GM23338 (cell line): ENCODE data around the gene OS9.

ENCODE experiments used
- CREB1 ChIP-seq: fragments of 250-450 bp; sonication (Bioruptor Pico); IDR thresholded peaks from 2 replicates; pipeline ENCODE4 v1.5.0; 2020; ENCODE audit warnings: low read depth, mild to moderate bottlenecking, moderate library complexity
- EZH2 ChIP-seq: fragments of 200-600 bp; sonication (generic); IDR thresholded peaks from one replicate; pipeline ENCODE4 v1.8.0; 2017; ENCODE audit warnings: antibody characterized with exemption, mild to moderate bottlenecking, low read depth; ENCODE audit not compliant: unreplicated experiment
- EZH2phosphoT487 ChIP-seq: fragments of 200-600 bp; sonication (generic); IDR thresholded peaks from one replicate; pipeline ENCODE4 v1.8.1; 2018; ENCODE audit warnings: antibody characterized with exemption; ENCODE audit not compliant: unreplicated experiment
- JUNB ChIP-seq: IDR thresholded peaks from one replicate; pipeline ENCODE4 v1.6.1; 2016; ENCODE audit warnings: antibody characterized with exemption; ENCODE audit not compliant: unreplicated experiment
- NANOG ChIP-seq: IDR thresholded peaks from 2 replicates; pipeline ENCODE4 v1.6.1; 2016; ENCODE audit warnings: antibody characterized with exemption, borderline replicate concordance
- POLR2AphosphoS5 ChIP-seq: IDR thresholded peaks from 2 replicates; pipeline ENCODE4 v1.6.1; 2016; ENCODE audit warnings: antibody characterized with exemption, low read depth
- ZNF331 ChIP-seq: fragments of 250-450 bp; sonication (Bioruptor Pico); IDR thresholded peaks from 2 replicates; pipeline ENCODE4 v1.5.0; 2020; ENCODE audit warnings: low read depth, mild to moderate bottlenecking, moderate library complexity
- TF ChIP-seq, protein P1 (sequence below), 2 experiments: fragments of 200-600 bp in 1 of 2; sonication (generic) in 1 of 2; conservative IDR thresholded peaks; 2 replicates each; pipeline versions ENCODE4 v1.5.1 to v1.6.1; 2016 to 2017; ENCODE audit warnings: antibody characterized with exemption in 2 of 2, low read depth in 2 of 2, mild to moderate bottlenecking in 2 of 2, moderate library complexity in 1 of 2
- TF ChIP-seq, protein P2 (sequence below): IDR thresholded peaks from 2 replicates; pipeline ENCODE4 v1.6.1; 2016; ENCODE audit warnings: antibody characterized with exemption
- TF ChIP-seq, protein P3 (sequence below): IDR thresholded peaks from one replicate; pipeline ENCODE4 v1.6.1; 2018; ENCODE audit warnings: antibody characterized with exemption; ENCODE audit not compliant: unreplicated experiment

DNA sequence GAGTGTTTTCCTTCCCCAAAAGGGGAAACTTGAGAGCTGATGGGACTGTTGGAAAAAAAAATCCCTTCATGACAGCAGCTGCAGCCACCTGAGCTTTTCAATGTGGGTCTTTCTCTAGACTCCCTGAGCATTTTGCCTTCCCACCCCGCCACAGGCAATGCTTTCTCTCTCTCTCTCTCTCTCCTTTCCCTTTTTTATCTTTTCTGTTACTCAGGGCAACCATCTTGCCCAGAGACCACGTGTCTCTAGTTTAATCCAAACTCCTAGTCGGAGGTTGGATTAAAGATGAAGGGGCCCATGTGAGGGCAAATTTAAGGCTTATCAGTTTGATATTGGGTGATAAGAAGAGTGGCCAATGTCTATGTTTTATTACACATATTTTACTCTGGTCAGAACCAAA lies 35.0 kb upstream of the OS9 start:
- TF ChIP-seq, protein P1, sequence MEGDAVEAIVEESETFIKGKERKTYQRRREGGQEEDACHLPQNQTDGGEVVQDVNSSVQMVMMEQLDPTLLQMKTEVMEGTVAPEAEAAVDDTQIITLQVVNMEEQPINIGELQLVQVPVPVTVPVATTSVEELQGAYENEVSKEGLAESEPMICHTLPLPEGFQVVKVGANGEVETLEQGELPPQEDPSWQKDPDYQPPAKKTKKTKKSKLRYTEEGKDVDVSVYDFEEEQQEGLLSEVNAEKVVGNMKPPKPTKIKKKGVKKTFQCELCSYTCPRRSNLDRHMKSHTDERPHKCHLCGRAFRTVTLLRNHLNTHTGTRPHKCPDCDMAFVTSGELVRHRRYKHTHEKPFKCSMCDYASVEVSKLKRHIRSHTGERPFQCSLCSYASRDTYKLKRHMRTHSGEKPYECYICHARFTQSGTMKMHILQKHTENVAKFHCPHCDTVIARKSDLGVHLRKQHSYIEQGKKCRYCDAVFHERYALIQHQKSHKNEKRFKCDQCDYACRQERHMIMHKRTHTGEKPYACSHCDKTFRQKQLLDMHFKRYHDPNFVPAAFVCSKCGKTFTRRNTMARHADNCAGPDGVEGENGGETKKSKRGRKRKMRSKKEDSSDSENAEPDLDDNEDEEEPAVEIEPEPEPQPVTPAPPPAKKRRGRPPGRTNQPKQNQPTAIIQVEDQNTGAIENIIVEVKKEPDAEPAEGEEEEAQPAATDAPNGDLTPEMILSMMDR (conservative IDR thresholded peaks at IDR 0.05; ENCODE audit: low read depth in 2 of 2): no peak
- TF ChIP-seq EZH2phosphoT487 (no peak), JUNB (no peak), POLR2AphosphoS5 (no peak), EZH2 (no peak), NANOG (no peak), CREB1 (CRISPR knock-in tag) (no peak), ZNF331 (CRISPR knock-in tag) (no peak)
- TF ChIP-seq, protein P2, sequence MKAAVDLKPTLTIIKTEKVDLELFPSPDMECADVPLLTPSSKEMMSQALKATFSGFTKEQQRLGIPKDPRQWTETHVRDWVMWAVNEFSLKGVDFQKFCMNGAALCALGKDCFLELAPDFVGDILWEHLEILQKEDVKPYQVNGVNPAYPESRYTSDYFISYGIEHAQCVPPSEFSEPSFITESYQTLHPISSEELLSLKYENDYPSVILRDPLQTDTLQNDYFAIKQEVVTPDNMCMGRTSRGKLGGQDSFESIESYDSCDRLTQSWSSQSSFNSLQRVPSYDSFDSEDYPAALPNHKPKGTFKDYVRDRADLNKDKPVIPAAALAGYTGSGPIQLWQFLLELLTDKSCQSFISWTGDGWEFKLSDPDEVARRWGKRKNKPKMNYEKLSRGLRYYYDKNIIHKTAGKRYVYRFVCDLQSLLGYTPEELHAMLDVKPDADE: no peak
- TF ChIP-seq, protein P3, sequence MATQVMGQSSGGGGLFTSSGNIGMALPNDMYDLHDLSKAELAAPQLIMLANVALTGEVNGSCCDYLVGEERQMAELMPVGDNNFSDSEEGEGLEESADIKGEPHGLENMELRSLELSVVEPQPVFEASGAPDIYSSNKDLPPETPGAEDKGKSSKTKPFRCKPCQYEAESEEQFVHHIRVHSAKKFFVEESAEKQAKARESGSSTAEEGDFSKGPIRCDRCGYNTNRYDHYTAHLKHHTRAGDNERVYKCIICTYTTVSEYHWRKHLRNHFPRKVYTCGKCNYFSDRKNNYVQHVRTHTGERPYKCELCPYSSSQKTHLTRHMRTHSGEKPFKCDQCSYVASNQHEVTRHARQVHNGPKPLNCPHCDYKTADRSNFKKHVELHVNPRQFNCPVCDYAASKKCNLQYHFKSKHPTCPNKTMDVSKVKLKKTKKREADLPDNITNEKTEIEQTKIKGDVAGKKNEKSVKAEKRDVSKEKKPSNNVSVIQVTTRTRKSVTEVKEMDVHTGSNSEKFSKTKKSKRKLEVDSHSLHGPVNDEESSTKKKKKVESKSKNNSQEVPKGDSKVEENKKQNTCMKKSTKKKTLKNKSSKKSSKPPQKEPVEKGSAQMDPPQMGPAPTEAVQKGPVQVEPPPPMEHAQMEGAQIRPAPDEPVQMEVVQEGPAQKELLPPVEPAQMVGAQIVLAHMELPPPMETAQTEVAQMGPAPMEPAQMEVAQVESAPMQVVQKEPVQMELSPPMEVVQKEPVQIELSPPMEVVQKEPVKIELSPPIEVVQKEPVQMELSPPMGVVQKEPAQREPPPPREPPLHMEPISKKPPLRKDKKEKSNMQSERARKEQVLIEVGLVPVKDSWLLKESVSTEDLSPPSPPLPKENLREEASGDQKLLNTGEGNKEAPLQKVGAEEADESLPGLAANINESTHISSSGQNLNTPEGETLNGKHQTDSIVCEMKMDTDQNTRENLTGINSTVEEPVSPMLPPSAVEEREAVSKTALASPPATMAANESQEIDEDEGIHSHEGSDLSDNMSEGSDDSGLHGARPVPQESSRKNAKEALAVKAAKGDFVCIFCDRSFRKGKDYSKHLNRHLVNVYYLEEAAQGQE: no peak
